DMS53 treated with DMSO at 0.1 percent for 48 hours (cell line): Measurements from ENCODE around the gene CCNE1.
"Not testable (repeated sequence)": the region's sequence is repeated elsewhere in the genome, so short reads cannot be mapped to it uniquely, and the experiment has no call there.

ENCODE experiments used
- DNase-seq: peaks from one replicate; lab custom pipeline; 2025; ENCODE audit not compliant: unreplicated experiment; lab: John Stamatoyannopoulos, UW

CCNE1 gene

DNA sequence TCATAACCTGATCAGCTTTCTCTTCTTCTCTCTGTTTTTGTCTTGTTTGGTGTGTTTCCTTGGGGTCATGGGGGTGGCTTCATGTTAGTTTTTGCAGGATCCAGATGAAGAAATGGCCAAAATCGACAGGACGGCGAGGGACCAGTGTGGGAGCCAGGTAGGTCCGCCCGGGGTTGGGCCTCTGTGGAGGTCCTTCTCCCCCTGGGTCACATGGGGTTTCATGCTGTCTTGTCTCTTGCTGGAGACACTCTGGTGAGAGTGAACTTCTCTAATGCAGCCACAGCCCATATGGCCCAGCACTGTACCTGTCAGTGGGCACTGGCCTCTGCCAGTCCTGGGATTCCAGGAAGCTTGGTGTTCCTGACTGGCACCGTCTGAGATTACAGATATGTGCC lies 1.1 kb downstream of the CCNE1 start:
- no peak for DNase-seq

DNA sequence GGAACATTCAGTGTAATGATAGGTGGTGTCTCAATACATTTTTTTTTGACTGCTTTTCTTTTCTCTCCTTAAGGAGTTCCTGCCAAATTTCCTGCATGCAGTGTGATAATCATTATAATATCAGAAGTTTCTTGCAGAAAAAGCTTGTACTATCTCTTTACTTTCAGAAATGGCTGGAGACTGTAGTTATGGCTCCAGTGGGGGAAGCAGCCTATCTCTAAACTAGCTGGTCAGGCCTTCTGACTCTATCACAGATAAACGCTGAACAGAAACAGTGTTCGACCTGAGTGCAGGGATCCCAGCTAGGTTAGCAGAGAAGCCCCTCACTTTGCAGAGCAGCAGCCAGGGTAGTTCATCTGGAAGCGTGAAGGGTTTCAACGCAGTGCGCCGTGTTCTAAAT lies 1.9 kb downstream of the CCNE1 start:
- no peak for DNase-seq

DNA sequence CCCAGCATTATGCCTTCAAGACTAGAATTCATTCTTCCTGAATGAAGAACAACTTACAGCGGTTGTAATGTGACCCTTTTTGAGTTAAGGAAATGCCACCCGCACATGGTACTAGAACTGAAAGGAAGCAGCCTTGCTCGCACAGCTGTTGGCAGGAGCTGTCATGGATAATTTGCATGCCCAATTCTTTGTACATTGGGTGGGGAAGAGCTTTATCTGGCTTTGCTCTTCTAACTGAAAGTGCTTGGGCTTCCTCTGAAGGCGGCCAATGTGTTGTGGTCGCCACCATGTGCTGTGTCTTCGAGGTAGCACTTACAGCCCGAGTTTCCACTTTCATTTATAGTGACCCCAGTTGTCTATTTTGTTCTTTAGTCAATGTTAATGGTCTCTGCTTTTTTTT lies 3.4 kb downstream of the CCNE1 start:
- no peak for DNase-seq

DNA sequence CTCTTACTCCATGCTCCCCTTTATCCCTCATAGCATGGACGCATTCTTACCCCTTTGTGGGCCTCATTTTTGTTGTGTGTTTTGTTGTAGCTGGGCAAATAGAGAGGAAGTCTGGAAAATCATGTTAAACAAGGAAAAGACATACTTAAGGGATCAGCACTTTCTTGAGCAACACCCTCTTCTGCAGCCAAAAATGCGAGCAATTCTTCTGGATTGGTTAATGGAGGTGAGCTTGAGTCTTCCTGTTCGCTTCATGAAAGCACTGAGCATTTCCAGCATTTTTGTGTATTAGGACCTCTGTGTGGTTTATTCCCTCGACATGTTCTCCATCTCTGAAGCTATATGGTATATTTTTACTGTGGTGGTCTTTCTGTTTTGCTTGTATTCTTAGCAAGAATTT lies 5.5 kb downstream of the CCNE1 start:
- DNase-seq = no peak

DNA sequence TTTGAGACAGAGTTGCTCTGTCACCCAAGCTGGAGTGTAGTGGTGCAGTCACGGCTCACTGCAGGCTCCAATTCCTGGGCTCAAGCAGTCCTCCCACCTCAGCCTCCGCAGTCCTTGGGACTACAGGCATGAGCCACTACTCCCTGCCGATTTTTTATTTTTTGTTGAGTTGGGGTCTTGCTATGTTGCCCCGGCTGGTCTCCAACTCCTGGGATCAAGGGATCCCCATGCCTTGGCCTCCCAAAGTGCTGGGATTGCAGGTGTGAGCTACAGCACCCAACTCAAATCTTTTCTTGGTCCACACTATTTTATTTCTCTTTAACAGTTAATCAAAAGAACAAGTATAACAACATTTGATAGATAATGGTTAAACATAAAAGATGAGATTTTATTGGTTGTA lies 7.5 kb downstream of the CCNE1 start:
- no peak for DNase-seq

DNA sequence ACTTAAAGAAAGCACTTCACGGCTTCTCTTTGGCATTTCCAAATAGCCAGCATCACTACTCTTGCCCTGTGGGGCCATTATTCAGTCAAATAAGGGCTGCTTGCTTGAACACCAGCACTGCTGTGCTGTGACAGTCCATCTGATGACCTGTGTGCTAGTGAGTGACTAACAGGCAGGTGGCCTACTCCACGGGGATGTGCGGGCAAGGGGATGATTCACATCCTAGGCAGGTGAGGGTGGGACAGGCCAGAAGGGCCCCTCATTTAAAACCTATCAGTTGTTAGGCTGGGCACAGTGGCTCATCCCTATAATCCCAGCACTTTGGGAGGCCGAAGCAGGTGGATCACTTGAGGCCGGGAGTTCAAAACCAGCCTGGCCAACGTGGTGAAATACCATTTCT lies 8.2 kb downstream of the CCNE1 start:
- no peak for DNase-seq

DNA sequence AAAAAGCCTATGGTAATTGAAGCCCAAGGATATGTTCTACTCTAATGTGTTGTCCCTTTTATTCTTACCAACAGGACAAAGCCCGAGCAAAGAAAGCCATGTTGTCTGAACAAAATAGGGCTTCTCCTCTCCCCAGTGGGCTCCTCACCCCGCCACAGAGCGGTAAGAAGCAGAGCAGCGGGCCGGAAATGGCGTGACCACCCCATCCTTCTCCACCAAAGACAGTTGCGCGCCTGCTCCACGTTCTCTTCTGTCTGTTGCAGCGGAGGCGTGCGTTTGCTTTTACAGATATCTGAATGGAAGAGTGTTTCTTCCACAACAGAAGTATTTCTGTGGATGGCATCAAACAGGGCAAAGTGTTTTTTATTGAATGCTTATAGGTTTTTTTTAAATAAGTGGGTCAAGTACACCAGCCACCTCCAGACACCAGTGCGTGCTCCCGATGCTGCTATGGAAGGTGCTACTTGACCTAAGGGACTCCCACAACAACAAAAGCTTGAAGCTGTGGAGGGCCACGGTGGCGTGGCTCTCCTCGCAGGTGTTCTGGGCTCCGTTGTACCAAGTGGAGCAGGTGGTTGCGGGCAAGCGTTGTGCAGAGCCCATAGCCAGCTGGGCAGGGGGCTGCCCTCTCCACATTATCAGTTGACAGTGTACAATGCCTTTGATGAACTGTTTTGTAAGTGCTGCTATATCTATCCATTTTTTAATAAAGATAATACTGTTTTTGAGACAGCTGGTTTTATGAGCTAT lies 12.0 kb downstream of the CCNE1 start:
- DNase-seq = no peak

DNA sequence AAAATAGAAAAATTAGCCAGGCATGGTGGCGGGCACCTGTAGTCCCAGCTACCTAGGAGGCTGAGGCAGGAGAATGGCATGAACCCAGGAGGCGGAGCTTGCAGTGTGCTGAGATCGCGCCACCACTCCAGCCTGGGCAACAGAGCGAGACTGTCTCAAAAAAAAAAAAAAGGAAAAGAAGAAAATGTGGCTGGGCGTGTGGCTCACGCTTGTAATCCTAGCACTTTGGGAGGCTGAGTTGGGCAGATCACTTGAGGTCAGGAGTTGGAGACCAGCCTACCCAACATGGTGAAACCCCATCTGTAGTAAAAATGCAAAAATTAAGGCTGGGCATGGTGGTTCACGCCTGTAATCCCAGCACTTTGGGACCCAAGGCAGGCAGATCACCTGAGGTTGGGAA lies 13.5 kb downstream of the CCNE1 start:
- DNase-seq = not testable (repeated sequence)

DNA sequence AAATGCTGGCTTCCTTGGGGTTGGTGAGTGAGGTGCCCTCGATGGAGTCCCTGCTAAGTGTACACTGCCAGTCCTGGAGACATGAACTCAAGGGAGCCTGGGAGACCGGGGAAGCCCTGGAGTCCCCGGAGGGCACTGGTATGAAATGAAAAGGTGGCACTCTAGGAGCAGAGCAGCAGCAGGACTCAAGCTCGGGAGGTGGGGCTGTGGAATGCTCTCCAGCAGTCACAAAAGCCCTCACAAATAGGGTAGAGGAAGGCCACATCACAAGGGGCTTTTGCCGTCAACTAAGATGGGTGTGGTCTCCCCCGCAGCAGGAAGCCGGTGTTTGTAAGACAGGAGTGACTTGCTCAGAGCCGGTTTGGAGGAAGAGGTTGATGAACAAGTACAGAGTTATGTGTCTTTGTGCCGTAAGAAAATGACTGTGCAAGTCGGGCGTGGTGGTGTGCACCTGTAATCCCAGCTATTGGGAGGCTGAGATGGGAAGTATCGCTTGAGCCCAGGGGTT lies 19.3 kb downstream of the CCNE1 start:
- no peak for DNase-seq

DNA sequence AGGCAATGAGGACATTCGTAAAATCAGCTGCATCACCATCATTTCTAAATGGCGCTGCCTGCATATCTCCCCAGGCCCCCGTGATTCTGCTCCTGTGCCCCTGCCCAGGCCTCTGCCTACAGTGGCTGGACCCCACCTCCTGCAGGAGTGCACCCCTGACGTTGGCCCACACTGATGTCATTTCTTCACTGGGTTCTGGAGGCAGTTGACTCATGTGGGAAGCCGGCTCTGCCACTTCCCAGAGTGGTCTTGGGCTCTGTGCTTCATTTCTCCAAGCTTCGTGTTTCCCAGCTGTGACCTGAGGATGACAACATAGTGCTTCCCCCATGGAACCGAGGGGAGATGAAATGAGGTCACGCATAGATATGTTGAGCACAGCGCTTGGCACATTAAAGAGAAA lies 19.9 kb downstream of the CCNE1 start:
- no peak for DNase-seq

DNA sequence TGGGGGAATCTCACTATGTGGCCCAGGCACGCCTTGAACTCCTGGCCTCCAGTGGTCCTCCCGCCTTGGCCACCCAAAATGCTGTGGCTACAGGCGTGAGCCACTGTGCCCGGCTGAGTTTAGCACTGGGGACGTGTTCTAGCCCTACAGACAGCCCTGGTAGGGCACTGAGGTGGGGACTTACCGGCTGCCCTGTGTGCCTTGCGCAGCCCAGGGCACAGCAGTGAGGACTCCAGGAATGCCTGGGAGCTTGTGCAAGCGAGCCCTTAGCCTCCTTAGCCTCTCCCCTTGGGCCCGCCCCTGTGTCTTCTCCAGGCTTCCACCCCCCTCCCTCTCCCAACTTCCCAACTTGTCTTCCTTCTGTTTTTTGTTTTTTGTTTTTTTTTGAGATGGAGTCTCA lies 21.0 kb downstream of the CCNE1 start:
- no peak for DNase-seq

DNA sequence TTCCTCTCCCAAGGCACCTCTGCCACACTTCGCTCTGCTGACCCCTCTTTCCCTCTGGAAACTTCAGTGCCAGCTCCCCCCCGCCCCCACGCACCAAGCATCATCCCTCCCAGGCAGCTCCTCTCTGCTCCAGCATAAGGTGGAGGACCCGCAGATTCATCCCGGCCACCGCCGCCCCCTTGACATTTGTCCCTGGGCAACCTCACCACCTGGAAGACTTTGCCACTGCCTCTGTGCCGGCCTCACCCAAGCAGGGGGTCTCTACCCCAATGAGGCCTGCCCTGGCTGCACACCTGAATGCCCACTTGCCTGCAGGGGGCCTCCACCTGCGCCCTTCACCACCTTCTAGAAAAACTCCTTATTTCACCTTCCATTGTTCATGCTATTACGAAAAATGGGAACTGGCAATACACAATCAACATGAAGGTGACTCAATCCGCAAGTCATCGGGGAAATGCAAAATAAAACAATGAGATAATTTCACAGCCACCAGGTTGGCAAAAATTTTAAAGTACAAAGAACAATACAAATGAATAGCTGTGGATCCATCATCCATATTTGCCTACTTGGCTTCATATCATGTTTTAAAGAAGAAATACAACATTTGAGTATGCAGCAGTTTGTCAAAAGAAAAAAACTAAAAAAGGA lies 21.9 kb downstream of the CCNE1 start:
- no peak for DNase-seq

DNA sequence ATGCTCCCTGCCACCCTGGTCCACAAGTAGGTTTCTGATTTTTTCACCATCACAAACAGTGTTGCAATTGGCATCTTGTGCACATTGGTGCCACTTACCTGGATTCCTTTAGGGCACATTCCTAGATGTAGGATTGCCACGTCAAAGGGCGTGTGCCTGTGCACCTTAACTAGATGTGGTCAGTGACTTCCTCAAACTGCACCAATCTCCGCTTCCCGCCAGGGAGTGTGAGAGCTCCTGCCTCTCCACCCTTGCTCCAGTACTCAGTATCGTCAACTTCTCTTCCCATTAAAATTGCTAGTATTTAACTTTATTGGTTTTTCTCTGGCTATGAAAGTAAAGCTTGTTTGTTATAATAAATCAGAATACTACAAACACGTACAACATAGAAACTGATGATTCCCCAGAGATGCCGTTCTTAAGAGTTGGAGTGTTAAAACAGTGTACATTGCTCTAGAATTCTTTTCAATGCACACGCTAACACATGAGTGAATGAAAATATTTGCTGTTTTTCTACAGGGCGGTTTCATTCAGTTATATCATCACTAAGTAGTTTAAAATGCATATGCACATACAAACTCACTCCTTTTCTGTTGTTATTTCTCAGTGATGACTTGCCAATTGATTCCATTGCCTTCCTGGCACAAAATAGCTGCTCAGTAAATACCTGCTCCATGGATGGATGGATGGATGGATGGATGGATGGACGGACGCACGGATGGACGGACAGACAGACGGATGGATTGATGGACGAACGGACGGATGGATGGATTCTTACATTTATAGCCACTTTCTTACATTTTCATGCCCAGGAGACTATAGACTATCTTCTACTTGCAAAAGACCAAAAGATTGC lies 23.4 kb downstream of the CCNE1 start:
- no peak for DNase-seq

DNA sequence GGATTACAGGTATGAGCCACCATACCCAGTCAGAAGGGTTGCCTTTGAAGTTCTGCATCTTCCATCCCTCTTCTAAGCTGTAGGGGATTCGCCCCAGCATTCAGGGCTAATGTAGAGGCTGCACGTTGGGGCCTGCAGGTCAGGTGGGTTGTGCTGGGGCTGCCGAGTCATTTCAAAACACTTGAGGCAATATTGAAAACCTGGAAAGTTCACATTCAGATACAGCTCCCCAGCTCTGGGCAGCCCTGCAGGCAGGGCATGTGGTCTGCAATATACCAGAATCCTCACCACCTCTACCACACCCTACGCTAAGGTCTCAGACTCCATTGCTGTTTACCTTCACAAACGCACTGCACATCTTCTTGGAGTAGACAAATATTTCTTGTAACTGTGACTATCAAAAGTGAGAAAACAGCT lies 24.6 kb downstream of the CCNE1 start:
- no peak for DNase-seq

DNA sequence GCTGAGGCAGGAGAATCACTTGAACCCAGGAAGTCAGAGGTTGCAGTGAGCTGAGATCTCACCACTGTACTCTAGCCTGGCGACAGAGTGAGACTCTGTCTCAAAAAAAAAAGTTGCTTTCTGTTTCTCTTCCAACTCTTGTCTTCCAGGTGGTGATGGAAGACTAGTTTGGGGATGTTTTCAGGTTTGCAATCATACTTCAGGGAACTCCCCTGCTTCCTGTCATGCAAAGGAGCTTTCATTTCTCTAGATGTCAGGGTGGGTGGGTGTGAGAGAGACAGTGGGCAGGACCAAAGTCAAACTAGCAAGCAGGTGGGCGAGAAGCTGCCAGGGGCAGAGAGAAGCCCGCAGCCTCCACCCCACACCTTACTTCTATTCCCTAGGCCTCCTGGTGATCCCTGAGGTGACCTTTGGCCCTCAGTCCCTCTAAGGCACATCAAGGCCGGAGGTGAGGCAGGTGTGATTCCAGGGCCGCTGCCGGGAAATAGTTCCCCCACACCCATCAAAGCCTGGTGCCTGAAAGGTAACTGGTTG lies 25.7 kb downstream of the CCNE1 start:
- DNase-seq = no peak

DNA sequence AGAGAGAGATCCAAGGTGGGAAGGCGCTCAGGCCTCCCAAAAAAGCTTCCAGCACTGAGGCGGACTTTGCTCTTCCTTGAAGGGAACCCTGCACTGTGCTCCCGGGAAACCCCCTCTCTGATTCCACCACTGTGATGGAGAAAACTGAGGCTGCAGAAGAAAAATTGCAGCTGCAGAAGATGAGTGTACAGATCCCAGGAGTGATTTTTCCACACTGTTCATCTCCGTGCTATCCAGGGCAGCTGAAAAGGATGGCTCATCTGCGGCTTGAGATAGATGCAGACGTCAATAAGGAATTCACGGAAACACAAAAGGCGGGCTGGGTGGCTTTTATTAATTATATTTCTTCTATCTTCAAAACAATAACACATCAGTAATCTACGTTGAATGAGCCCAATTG lies 26.2 kb downstream of the CCNE1 start:
- no peak for DNase-seq

DNA sequence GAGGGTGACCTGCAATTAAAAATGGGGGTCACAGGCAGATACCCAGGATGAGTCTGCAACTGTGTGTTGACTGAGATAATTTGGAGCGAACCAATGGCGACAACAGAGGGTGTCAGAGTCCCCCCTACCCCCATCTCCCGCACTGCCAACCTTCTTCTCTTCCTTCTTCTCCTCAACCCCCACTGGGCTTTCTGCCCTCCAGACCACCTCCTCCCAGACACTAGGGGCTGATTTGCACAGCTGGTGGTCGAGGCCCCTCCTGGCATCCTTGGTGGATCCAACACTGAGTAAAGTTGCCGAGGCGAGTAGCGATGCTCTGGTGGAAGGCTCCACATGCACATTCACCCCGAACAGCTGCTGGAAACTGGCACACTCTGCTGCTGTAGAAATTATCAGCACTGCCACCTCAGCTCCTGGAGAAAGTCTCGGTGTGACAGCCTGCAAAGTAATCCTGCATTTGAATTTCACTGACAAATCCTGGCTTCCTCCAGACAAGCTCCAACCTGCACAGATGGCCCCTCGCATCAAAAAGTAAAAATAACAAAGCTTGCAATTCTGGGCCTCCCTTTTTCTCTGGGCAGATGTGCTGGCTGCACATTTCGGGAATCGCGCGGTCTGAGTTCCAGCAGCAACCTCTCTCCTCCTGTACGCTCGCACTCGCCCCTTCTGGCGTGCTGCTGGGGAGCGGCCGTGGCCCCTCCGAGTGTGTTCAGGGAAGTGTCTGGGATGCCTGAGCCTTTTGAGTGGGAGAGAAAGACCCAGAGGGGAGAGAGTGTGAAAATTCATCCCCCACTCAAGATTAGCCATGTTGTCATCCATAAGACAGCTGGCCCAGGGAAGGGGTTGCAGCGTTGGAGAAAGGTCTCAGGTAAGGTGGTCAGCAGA lies 28.5 kb downstream of the CCNE1 start:
- DNase-seq = no peak

DNA sequence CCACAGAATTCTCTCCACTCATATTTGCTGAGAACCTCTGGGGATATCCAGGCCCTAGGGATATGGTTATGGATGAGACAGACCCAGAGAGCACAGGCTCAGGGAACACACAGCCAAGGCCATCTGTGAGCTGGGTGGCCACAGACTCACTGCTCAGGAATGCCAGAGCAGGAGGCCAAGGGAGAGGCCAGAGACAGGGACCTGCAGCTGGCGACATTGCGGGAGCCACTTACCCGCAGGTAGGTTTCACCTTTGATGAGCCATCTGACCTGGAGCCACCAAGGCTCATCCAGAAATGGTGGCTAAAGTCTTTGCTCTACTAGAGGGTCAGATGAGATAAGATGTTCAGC lies 29.4 kb downstream of the CCNE1 start:
- no peak for DNase-seq

DNA sequence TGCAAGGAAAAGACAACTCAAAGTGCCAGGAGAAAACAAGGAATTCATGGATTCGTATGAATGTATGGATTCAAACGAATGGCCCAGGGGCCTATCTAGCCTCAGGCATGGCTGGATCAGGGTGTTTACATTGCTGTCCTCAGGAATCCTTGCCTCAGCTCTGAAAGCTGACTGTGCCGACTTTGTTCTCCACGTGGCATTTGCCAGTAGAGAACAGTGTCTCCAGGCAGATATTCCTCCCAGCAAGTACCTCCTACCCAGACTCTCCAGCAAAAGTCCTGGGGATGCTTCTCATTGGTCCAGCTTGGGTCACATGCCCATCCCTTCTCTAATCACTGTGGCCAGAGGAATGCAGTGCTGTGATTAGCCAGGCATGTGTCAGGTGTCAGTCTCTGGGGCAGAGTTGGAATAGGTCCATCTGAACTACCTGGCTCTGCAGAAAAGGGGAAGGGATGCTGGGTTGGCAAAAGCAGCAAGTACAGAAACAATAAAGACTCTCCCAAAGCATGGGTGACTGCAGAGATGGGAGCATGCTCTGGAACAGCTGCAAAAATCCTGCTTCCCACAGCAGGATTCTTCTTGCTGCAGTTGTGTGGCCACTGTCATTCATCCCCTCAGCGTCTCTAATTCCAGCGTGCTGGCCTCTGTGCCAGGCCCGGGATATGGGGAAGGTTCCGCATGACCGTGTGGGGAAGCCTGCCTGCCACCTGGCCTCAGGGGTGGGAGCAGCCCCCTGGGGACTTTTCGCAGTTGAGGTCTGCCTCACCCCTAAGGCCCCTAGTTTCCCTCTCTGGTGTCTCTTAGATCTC lies 30.0 kb downstream of the CCNE1 start:
- no peak for DNase-seq
